ENCODE measurements around the gene CDK5.

DNA sequence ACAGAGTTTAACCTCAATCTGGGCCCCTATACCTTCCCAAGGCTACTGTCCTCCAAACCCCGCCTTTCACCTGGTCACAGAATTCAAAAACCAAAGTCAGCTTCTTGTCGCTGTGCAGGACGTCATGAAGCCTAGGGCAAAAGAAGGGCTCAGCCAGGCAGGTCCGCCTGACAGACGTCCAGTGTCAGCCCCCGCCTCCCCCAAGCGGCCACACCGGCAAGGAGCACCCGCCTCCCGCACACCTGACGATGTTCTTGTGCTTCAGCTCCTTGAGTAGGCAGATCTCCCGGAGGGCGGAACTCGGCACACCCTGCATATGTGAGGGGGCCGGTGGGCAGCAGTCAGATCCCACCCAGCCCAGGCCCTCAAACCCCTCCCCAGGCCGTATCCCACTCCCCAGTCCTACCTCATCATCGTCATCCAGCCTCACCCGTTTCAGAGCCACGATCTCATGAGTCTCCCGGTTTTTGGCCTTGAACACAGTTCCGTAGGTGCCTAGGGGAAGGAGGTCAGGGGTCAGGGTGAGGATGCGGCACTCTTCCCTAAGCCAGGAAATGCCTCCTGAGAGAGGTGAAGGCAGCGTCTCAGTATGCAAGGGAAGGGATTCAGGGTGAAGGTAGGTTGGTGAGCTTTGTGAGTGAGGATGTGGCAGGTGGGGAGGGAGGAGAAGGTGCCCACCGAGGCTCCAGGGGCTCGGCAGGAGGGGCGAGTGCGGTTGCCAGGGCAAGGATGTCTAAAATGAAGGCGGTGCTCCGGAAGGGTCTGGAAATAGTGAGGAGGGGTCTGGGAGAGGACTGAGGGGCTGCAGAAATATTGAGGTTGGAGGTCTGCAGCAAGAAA lies 811 bp downstream of the CDK5 start:
- TF ChIP-seq, protein P1, sequence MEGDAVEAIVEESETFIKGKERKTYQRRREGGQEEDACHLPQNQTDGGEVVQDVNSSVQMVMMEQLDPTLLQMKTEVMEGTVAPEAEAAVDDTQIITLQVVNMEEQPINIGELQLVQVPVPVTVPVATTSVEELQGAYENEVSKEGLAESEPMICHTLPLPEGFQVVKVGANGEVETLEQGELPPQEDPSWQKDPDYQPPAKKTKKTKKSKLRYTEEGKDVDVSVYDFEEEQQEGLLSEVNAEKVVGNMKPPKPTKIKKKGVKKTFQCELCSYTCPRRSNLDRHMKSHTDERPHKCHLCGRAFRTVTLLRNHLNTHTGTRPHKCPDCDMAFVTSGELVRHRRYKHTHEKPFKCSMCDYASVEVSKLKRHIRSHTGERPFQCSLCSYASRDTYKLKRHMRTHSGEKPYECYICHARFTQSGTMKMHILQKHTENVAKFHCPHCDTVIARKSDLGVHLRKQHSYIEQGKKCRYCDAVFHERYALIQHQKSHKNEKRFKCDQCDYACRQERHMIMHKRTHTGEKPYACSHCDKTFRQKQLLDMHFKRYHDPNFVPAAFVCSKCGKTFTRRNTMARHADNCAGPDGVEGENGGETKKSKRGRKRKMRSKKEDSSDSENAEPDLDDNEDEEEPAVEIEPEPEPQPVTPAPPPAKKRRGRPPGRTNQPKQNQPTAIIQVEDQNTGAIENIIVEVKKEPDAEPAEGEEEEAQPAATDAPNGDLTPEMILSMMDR (IDR thresholded peaks at IDR 0.05): no peak
- no peak for TF ChIP-seq POLR2A (IDR thresholded peaks at IDR 0.05)
- TF ChIP-seq POLR2AphosphoS5 (IDR thresholded peaks at IDR 0.05): no peak

All from breast epithelium (tissue), 3 donors.